PC-9 (cell line): ENCODE results near the gene SNTN.

ENCODE experiments used
- EZH2 ChIP-seq: fragments of 200-600 bp; sonication (generic); IDR thresholded peaks from 2 replicates; pipeline ENCODE4 v1.8.0; 2017; ENCODE audit warnings: antibody characterized with exemption, low read depth
- TF ChIP-seq, protein P1 (sequence below): fragments of 200-600 bp; sonication (generic); conservative IDR thresholded peaks from 2 replicates; pipeline ENCODE4 v1.6.1; 2017; ENCODE audit warnings: mixed run types, antibody characterized with exemption, mild to moderate bottlenecking, moderate library complexity

DNA sequence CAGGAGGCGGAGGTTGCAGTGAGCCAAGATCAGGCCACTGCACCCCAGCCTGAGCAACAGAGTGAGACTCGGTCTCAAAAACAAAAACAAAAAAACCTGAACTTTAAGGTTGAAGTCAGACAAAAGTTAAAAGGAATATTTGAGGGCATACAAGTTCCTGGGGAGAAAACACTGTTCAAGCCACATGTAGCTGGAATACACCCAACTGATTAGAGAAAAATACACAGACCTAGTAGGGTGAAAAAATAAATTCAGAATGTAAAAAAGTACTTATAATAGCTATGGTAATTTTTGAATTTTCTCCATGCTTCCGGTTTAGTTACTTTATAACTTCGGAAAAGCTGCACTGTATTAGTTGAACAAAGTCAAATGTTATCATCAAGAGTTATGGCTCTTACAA, 42.6 kb upstream of the SNTN start:
- TF ChIP-seq, protein P1, sequence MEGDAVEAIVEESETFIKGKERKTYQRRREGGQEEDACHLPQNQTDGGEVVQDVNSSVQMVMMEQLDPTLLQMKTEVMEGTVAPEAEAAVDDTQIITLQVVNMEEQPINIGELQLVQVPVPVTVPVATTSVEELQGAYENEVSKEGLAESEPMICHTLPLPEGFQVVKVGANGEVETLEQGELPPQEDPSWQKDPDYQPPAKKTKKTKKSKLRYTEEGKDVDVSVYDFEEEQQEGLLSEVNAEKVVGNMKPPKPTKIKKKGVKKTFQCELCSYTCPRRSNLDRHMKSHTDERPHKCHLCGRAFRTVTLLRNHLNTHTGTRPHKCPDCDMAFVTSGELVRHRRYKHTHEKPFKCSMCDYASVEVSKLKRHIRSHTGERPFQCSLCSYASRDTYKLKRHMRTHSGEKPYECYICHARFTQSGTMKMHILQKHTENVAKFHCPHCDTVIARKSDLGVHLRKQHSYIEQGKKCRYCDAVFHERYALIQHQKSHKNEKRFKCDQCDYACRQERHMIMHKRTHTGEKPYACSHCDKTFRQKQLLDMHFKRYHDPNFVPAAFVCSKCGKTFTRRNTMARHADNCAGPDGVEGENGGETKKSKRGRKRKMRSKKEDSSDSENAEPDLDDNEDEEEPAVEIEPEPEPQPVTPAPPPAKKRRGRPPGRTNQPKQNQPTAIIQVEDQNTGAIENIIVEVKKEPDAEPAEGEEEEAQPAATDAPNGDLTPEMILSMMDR = no peak
- TF ChIP-seq EZH2 = no peak
